Endothelial cell (in vitro differentiated cells): ENCODE results near the gene PRR18. TPM values are rescaled to one million over a fixed set of nuclear protein-coding genes. Genes with fewer than 3 reads are reported as not detected.

ENCODE experiments used
- DNase-seq: peaks from one replicate; pipeline ENCODE4 v3.0.0; 2021; ENCODE audit warnings: low spot score
- H3K27ac Mint-ChIP-seq: one replicate; pipeline ENCODE4 v1.8.0; 2021; ENCODE audit warnings: mixed read lengths, inconsistent platforms; ENCODE audit not compliant: unreplicated experiment
- H3K27me3 Mint-ChIP-seq: one replicate; pipeline ENCODE4 v1.8.0; 2021; ENCODE audit warnings: mild to moderate bottlenecking, moderate library complexity, mixed read lengths, inconsistent platforms; ENCODE audit not compliant: unreplicated experiment
- H3K36me3 Mint-ChIP-seq: one replicate; pipeline ENCODE4 v1.8.0; 2021; ENCODE audit warnings: mild to moderate bottlenecking, low read depth, mixed read lengths, inconsistent platforms; ENCODE audit not compliant: unreplicated experiment
- H3K4me1 Mint-ChIP-seq: one replicate; pipeline ENCODE4 v1.8.0; 2021; ENCODE audit warnings: mild to moderate bottlenecking, mixed read lengths, inconsistent platforms; ENCODE audit not compliant: unreplicated experiment
- H3K4me3 Mint-ChIP-seq: one replicate; pipeline ENCODE4 v1.8.0; 2021; ENCODE audit warnings: mild to moderate bottlenecking, mixed read lengths, inconsistent platforms; ENCODE audit not compliant: unreplicated experiment
- H3K9me3 Mint-ChIP-seq: one replicate; pipeline ENCODE4 v1.8.0; 2021; ENCODE audit warnings: mixed read lengths, inconsistent platforms; ENCODE audit not compliant: unreplicated experiment
- total RNA-seq: library from RNA; stranded (reverse); fragmentation: NEBNext Ultra II Directional; extraction: Animal tissue kit (Norgen Biotek cat#: 25700); gene quantifications from one replicate; pipeline ENCODE4 v1.2.1, GENCODE V29; 2021; ENCODE audit not compliant: unreplicated experiment
- TF ChIP-seq, protein P1 (sequence below): fragments of 200-600 bp; sonication (generic); IDR thresholded peaks from one replicate; pipeline ENCODE4 v1.5.0; 2021; ENCODE audit warnings: antibody characterized with exemption; ENCODE audit not compliant: unreplicated experiment

Gene PRR18
- total RNA-seq, 1 donor from 2014 or later = 1.1 TPM

DNA sequence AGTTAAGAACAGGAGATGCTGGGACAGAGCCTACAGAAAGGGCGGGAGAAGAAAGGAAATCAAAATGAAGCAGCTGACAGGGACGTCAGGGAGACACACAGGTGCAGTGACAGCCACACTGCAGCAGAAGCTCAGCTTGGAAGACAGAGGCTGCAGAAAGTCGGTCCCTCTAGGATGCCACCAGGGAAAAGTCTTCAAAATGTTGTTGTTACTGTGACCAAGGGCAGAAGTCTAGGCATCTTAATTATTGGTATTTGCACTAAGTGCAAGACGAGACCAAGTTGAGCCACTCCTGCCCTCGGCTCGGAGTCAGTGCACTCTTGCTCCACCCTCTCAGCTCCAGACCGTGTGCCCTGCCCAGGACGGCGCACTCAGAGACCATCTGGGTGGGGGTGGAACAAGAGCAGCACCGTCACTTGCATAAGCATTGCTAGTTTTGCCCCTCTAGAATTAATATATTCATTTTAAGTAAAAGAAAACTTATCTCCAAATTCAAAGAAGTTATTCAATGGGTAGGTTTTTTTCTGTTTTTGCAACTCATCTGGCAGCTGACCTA lies 2.6 kb downstream of the PRR18 start:
- H3K27me3 Mint-ChIP-seq = peaks cover 16% of the 10 kb centered on the region
- TF ChIP-seq, protein P1, sequence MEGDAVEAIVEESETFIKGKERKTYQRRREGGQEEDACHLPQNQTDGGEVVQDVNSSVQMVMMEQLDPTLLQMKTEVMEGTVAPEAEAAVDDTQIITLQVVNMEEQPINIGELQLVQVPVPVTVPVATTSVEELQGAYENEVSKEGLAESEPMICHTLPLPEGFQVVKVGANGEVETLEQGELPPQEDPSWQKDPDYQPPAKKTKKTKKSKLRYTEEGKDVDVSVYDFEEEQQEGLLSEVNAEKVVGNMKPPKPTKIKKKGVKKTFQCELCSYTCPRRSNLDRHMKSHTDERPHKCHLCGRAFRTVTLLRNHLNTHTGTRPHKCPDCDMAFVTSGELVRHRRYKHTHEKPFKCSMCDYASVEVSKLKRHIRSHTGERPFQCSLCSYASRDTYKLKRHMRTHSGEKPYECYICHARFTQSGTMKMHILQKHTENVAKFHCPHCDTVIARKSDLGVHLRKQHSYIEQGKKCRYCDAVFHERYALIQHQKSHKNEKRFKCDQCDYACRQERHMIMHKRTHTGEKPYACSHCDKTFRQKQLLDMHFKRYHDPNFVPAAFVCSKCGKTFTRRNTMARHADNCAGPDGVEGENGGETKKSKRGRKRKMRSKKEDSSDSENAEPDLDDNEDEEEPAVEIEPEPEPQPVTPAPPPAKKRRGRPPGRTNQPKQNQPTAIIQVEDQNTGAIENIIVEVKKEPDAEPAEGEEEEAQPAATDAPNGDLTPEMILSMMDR = no peak
- no peaks in the 10 kb centered on the region for H3K4me1 Mint-ChIP-seq
- H3K9me3 Mint-ChIP-seq = no peaks in the 10 kb centered on the region
- H3K27ac Mint-ChIP-seq = no peak overlapping the region
- H3K4me3 Mint-ChIP-seq = no peak overlapping the region
- H3K36me3 Mint-ChIP-seq = no peaks in the 10 kb centered on the region
- no peak for DNase-seq

GRCh38 chr6:166304106-166304505 lies 4.1 kb downstream of the PRR18 start:
- no peaks in the 10 kb centered on the region for H3K9me3 Mint-ChIP-seq
- H3K4me3 Mint-ChIP-seq = no peak overlapping the region
- H3K27ac Mint-ChIP-seq = no peak overlapping the region
- no peaks in the 10 kb centered on the region for H3K36me3 Mint-ChIP-seq
- DNase-seq = no peak
- peaks cover 12% of the 10 kb centered on the region for H3K27me3 Mint-ChIP-seq
- no peaks in the 10 kb centered on the region for H3K4me1 Mint-ChIP-seq
- TF ChIP-seq, protein P1 = no peak

DNA sequence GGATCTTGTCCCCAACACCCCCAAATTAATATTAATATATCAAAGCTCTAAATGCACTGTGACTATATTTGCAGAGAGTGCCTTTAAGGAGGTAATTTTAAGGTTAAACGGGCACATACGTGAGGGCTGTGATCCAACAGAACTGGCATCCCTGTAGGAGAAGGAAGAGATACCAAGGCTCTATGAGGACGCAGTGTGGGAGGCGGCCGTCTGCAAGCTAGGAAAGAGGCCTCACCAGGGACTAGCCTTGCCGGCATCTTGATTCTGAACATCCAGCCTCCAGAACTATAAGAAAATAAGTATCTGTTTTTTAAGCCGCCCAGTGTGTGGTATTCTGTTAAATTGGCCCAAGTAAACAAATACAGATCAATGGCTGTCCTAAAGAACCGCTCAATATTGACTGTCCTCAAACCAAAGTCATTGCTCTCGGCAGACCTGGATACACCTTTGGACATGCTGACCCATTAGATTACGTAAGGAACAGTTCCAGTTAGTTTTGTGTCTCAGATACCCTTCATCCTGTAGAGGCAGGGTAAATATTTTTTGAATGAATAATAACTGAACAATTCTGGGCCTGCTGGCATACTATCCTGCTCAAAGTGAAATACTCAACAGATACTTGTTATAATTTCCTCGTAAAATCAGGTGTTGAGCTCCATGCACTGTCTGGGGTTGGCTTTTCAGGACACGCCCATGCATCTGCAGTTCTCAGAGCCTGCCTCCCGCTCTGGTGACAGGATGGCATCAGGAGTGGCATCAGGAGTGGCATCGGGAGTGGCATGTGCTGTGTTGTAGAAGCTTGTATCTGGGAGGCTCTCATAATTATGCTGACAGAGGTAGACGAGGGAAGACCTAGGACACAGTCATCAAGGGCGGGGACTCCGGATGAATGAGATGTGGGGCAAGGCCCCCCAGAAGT lies 6.3 kb downstream of the PRR18 start:
- peaks cover 11% of the 10 kb centered on the region for H3K27me3 Mint-ChIP-seq

GRCh38 chr6:166300357-166300987 lies 7.7 kb downstream of the PRR18 start:
- H3K9me3 Mint-ChIP-seq = no peaks in the 10 kb centered on the region
- no peak overlapping the region for H3K27ac Mint-ChIP-seq
- H3K36me3 Mint-ChIP-seq = no peaks in the 10 kb centered on the region
- no peaks in the 10 kb centered on the region for H3K4me1 Mint-ChIP-seq
- TF ChIP-seq, protein P1 = no peak
- H3K27me3 Mint-ChIP-seq = peaks cover 8% of the 10 kb centered on the region
- H3K4me3 Mint-ChIP-seq = no peak overlapping the region
- no peak for DNase-seq

More for the DNA sequence above, 6.3 kb downstream of the PRR18 start:
- DNase-seq = no peak
- Mint-ChIP-seq H3K9me3 (no peaks in the 10 kb centered on the region), H3K36me3 (no peaks in the 10 kb centered on the region), H3K4me1 (no peaks in the 10 kb centered on the region), H3K27ac (no peak overlapping the region), H3K4me3 (no peak overlapping the region)
- TF ChIP-seq, protein P1 = no peak
